HCT116 (cell line): Measurements from ENCODE around the gene CSNK1D.

Source experiments
- EGR1 ChIP-seq: IDR thresholded peaks from 2 replicates; pipeline ENCODE4 v1.6.1; 2012; ENCODE audit warnings: low read depth
- POLR2A ChIP-seq: IDR thresholded peaks from 2 replicates; pipeline ENCODE4 v1.7.0; 2011; ENCODE audit warnings: borderline replicate concordance; ENCODE audit not compliant: insufficient read depth, insufficient read length; ENCODE audit errors: extremely low read depth
- TCF7L2 ChIP-seq: IDR thresholded peaks from 2 replicates; pipeline ENCODE4 v1.7.0; 2011; ENCODE audit warnings: borderline replicate concordance, inconsistent platforms; ENCODE audit not compliant: insufficient read depth, insufficient read length; ENCODE audit errors: extremely low read depth
- TF ChIP-seq, protein P1 (sequence below): IDR thresholded peaks from 2 replicates; pipeline ENCODE4 v1.6.1; 2012

DNA sequence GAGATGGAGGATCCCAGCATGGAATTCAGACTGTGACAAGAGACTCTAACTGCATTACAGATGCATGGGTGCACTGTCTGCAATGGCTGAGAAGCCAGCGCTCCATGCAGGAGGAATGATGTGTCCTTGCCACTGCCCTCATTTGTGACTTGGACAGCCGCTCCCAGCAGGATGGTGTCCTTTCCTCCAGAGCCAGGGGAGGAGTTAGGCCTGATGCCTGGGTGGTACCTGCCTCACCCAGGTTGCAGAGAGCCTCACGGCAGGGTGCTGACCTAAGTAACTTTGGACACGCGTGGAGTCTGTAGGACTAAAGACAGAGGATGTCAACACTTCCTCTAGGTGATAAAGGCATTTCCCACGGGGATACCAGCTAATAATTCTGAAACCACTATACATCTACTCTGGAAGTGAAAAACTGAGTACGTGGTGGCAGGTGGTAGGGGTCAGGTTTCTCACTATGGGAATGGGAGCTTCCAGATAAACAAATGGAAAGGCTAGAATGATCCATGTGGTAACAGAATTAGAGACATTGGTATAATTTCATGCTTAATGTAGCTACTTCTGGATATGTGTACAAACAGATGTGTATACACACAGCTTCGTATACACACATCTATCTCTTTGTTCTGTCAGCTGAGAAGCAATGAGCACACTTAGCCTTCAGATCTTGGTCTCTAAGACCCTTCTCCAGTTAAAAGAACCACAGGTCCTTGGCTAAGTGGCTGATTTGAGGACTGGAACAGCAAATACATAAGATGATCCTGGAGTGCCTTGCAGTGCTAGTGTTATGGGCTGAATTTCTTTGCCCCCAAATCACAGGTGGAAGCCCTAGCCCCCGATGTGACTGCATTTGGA lies 13.7 kb upstream of the CSNK1D start:
- TF ChIP-seq POLR2A (no peak), EGR1 (no peak), TCF7L2 (no peak)
- TF ChIP-seq, protein P1, sequence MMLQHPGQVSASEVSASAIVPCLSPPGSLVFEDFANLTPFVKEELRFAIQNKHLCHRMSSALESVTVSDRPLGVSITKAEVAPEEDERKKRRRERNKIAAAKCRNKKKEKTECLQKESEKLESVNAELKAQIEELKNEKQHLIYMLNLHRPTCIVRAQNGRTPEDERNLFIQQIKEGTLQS = no peak
